ENCODE results near the gene MARS1.

DNA sequence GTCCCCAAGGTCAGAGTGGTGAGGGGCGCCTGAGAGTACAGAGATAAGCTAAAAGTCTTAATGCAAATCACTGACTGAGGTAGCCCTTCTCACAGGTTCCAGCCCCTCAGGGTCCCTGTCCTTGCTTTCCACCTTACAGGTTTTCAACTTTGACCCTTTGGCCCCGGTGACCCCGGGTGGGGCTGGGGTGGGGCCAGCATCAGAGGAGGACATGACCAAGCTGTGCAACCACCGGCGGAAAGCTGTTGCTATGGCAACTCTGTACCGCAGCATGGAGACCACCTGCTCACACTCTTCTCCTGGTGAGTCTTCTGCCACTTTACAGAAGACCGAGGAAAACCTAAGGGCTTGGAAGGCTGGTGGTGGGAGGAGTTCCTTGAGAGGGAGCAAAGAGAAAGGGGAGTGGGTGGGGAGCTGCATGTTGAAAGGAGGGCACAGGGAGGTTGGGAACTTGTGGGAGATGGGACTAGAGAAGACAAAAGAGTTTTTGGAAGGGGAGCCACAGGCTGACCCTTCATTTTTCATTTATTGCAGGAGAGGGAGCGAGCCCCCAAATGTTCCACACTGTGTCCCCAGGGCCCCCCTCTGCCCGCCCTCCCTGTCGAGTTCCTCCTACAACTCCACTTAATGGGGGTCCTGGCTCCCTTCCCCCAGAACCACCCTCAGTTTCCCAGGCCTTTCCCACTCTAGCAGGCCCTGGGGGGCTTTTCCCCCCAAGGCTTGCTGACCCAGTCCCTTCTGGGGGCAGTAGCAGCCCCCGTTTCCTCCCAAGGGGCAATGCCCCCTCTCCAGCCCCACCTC, 37.1 kb downstream of the MARS1 start:
- TF ChIP-seq SPI1 (IDR thresholded peaks at IDR 0.05; ENCODE audit: low read depth, low read length) (no peak), POLR2A (IDR thresholded peaks at IDR 0.05; ENCODE audit: low read depth, low read length) (no peak), TAF1 (IDR thresholded peaks at IDR 0.05; ENCODE audit: low read depth, low read length) (no peak)

All from GM12891 (cell line).